ENCODE results near the gene PDSS2.
"Not testable (repeated sequence)": the region's sequence is repeated elsewhere in the genome, so short reads cannot be mapped to it uniquely, and the experiment has no call there.

The PDSS2 gene

DNA sequence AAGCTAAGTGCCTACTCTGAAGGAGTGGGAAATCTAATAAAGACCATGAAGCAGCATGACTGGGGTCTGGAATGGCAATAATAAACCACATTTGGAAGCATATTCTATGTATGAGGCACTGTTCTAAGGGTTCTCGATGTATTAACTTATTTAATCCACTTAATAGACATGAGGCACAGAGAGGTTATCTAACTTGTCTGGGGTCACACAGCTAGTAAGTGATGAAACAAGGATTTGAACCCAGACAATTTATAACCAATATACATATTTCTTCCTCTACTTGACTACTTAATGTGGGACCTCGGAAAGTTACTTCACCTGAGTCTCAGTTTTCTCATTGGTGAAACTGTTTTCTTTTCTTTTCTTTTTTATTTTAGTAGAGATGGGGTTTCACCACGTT lies 131.3 kb downstream of the PDSS2 start:
- no peak for DNase-seq (ENCODE audit: low read depth in 1 of 2, low spot score in 1 of 2)

DNA sequence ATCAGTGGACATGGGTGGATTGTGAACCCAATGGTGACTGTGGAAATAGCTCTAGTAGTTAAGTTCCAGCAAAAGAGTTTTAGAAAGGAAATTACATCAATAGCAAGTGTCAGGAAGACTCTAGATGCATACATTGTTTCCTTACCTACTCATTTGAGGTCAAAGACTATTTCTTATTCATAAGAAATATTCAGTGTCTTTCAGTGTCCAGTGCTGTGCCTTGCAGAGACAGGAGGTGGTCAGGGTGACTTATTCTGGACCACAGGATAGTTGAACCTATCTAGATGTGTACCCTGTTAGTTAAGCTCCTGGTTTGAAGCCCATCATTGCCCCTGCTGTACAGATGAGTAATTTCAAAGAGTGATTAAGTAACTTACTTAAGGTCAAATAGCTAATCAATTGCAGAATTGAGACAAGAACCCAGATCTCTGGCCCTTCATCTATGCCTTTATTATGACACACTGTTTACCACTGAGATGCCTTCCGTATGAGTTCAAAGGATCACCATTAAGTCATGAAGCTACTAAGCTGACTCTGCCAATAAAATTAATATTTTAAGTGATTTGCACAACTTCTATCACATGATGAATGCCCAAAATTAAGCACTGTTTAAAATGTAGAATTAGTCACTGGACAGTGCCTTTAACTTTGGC lies 136.1 kb downstream of the PDSS2 start:
- DNase-seq (ENCODE audit: low read depth in 1 of 2, low spot score in 1 of 2): no peak

DNA sequence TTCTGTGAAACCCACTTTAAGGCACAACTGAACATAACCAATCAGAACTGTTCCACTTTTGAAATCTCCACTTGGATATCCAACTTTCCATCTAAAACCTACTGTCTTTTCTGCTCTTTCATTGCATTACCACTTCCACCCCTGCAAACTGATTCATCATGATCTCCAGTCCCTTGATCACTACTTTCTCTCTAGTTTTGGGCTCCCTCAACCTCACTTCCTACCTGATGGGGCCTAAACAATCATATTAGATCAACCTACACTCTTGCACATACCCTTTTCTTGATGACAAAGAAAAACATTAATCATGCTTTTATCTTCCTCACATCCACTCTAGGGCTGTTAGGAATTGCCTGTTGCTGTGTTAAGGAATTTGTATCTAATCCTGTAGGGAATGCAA lies 137.6 kb downstream of the PDSS2 start:
- DNase-seq (ENCODE audit: low read depth in 1 of 2, low spot score in 1 of 2): no peak

DNA sequence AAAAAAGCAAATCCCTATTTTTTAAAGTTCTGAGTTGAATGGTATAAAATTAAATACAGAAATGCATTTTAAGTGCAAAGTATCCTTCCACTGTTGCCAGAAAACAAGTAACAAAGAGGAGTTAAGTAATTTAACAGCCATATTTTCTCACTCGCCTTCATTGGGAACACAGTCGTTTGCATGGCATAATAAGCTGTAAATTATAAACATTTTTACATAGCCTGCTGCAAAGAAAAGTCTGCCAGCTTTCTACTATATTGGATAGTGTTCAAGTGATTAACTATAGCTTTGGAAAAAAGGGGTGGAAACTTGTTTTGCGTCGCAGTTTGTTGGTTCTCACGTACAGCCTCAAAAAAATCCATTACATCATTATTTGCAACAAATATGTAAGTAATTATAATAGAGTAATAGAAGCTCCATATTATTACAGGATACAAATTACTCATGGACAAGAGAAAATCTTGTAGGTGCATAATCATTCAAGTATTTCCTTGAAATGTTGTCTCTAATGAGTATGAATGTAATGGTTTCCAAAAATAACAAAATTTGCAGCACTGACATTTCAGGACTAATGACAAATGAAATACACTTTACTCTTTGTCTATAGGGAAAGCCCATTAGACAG lies 139.3 kb downstream of the PDSS2 start:
- no peak for DNase-seq (ENCODE audit: low read depth in 1 of 2, low spot score in 1 of 2)

GRCh38 chr6:107318100-107318736 lies 141.1 kb downstream of the PDSS2 start:
- no peak for DNase-seq (ENCODE audit: low read depth in 1 of 2, low spot score in 1 of 2)

- DNase-seq (ENCODE audit: low read depth in 1 of 2, low spot score in 1 of 2): no peak
These were observed 144.2 kb downstream of the PDSS2 start for GRCh38 chr6:107315114-107315513.

DNA sequence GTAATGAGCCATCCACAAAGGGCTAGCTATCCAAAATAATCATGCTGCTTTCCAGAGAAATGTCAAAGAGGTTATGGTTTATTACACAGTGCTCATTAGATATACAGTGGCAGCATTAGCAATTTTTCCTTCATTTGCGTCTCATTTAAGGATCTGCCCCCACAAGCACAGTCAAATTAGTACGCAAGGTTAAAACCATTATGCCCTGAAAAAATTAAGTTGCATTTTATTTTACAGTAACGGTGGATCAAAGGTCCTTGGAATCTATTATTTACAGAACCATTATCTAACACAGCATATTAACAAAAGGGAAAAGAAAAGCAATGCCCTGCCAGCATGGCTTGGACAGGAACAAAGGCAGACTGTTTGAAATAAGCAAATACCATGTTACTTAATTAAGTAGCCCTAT lies 144.8 kb downstream of the PDSS2 start:
- no peak for DNase-seq (ENCODE audit: low read depth in 1 of 2, low spot score in 1 of 2)

DNA sequence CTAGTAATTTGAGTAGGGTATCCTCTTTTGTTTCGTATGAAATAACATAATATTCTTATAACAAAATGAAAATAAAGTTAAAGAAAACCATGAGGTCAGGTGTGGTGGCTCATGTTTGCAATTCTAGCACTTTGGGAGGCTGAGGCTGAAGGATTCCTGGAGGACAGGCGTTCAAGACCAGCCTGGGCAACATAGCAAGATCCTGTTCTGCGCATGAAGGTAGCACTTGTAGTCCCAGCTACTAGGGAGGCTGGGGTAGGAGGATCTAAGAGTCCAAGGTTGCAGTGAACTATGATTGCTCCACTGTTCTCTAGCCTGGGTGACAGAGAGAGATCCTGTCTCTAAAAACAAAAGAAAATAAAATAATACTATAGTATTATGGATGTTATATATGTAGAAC lies 145.6 kb downstream of the PDSS2 start:
- DNase-seq (ENCODE audit: low read depth in 1 of 2, low spot score in 1 of 2): no peak

DNA sequence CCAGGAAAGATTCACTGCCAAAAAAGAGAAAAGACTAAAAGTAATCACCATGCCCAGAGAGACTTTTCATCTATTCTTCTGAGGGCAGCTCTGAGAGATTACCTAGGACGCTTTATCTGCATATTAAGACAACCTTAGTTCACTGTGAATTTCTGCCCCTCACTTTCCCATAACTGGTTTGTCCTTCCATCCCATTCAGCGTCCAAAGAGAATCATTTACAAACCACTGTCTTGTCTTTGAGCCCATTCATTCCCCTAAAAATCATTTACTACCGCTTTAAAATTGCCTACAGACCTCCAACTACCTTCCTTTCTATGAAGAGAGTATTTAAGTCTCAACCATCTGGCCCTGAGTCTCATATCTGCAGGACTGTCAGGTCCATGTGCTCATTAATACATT lies 149.0 kb downstream of the PDSS2 start:
- no peak for DNase-seq (ENCODE audit: low read depth in 1 of 2, low spot score in 1 of 2)

DNA sequence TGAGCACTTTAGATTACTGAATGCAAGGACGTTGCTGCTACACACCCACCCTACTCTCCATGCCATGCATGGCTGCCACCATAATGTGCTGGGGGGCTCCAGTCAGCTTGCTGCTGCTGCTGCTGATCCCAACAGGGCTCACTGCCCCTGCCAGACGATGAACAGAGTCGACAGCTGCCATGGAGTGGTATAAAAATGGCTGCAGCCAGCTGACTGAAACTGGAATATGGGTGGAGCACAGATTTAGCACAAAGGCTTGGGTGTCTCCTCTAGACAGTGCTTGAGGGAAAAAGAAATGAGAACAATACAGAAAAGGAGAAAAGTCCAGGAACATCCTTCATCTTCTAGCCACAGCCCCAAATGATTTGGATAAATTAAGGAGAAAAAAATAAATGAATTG lies 150.7 kb downstream of the PDSS2 start:
- DNase-seq (ENCODE audit: low read depth in 1 of 2, low spot score in 1 of 2): no peak

- DNase-seq (ENCODE audit: low read depth in 1 of 2, low spot score in 1 of 2): not testable (repeated sequence)
These were observed 153.4 kb downstream of the PDSS2 start for GRCh38 chr6:107305994-107306393.

DNA sequence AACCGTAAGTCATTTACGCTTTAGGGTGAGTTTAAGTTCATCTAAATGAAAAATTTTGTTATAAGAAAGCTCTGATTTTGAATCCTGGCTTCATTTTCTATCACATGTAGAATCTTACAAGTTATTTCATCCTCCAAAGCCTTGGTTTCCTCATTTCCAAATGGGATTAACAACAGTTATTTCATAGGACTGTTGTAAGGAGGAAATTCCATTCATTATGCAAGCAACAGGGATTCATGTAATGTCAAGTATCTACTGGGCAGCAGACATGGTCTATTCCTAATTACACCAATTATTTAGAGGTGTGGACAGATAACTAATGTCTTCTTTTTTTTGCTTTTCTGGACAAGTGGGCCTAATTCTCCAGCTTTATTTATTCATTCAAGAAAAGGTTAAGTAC lies 154.0 kb downstream of the PDSS2 start:
- no peak for DNase-seq (ENCODE audit: low read depth in 1 of 2, low spot score in 1 of 2)

GRCh38 chr6:107304421-107305025 lies 154.8 kb downstream of the PDSS2 start:
- no peak for DNase-seq (ENCODE audit: low read depth in 1 of 2, low spot score in 1 of 2)

DNA sequence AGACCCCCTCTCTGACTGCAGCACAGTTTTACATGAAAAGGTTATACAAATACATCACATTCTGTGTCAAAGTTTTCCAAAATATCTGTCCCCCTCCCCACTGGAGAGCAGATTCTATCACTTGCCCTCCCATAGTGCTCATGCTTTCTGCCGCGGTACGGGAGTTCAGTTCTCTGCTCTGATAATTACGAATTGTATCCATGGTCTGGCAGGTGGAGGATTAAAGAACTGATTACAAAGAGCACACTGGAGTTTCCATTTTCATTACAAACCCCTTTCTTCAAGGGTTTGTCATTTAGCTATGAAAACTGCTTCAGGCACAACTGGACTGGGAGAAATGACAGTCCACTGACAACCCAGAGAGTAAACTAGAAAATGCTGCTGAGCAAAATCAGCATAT lies 166.0 kb downstream of the PDSS2 start:
- no peak for DNase-seq (ENCODE audit: low read depth in 1 of 2, low spot score in 1 of 2)

DNA sequence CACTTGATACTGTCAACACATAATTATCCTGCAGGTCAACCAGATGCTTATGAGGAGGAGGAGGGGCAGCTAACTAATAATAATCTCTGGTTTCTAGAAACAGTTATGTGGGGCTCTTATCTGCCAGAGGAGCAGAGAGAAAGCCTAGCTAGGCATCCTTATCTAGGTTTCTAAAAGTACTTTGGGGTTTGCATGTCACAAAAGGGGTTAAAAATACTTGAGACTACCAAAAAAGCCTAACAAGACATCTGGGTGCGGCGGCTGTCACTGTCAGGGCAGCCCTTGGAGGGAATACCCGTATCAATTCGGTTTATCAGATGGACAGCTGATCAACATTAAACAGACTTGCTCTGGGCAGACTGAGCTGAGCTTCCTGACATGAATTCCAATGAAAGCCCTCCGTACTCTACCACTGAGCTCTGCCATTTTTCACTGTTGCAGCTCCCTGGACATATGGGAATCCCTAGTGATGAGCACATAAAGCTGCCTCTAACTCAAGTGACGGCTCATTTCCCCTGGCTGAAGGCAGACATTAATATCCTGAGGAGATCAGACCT lies 166.6 kb downstream of the PDSS2 start:
- DNase-seq (ENCODE audit: low read depth in 1 of 2, low spot score in 1 of 2): no peak

DNA sequence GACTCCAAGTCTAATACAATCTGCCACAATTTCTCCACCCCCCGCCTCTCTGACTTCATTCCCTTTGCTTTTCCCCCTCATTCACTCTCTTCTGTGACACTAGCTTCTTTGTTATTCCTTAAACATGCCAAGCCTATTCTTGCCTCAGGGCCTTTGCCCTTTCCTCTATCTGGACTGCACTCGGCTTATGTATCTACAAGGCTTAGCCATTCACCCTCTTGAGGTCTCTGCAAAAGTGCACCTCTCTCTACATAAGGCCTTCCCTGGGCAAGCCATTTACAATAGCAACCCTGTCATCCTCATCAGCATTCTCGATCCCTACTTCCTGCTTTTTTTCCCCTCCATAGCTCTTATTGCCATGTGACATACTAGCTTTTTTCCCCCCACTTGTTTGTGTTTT lies 168.9 kb downstream of the PDSS2 start:
- DNase-seq (ENCODE audit: low read depth in 1 of 2, low spot score in 1 of 2): no peak

GRCh38 chr6:107289258-107289657 lies 170.1 kb downstream of the PDSS2 start:
- not testable (repeated sequence) for DNase-seq (ENCODE audit: low read depth in 1 of 2, low spot score in 1 of 2)

DNA sequence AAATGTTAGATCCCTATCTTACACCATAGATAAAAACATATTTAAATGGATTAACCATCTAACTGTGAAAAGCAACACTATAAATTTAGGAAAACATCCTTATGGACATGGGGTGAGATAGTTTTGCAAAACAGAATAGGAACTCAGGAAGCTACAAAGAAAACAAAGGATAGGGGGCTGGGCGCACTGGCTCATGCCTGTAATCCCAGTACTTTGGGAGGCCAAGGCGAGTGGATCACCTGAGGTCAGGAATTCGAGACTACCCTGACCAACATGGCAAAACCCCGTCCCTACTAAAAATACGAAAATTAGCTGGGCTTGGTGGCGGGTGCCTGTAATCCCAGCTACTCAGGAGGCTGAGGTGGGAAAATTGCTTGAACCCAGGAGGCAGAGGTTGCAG lies 173.7 kb downstream of the PDSS2 start:
- DNase-seq (ENCODE audit: low read depth in 1 of 2, low spot score in 1 of 2): not testable (repeated sequence)

- DNase-seq (ENCODE audit: low read depth in 1 of 2, low spot score in 1 of 2): no peak
These were observed 174.6 kb downstream of the PDSS2 start for GRCh38 chr6:107284805-107285204.

- DNase-seq (ENCODE audit: low read depth in 1 of 2, low spot score in 1 of 2): no peak
These were observed 178.6 kb downstream of the PDSS2 start for GRCh38 chr6:107280791-107281190.

DNA sequence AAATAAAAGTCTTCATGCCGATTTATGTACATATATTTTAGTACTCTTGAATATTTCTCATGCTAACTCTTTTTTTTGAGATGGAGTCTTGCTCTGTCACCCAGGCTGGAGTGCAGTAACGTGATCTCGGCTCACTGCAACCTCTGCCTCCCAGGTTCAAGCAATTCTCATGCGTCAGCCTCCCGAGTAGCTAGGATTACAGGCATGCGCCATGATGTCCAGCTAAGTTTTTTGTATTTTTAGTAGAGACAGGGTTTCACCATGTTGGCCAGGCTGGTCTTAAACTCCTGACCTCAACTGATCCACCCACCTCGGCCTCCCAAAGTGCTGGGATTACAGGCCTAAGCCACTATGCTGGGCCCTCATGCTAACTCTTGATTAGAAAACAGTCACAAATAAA lies 179.4 kb downstream of the PDSS2 start:
- not testable (repeated sequence) for DNase-seq (ENCODE audit: low read depth in 1 of 2, low spot score in 1 of 2)

GRCh38 chr6:107275330-107275865 lies 184.0 kb downstream of the PDSS2 start:
- no peak for DNase-seq (ENCODE audit: low read depth in 1 of 2, low spot score in 1 of 2)
